ENCODE measurements around the gene CD84. TPM values are rescaled to one million over a fixed set of nuclear protein-coding genes. Genes with fewer than 3 reads are reported as not detected.

The CD84 gene
- total RNA-seq, 1 experiment from 2014 or later = not detected

- DNase-seq = no peak
- H3K4me3 Mint-ChIP-seq (ENCODE audit: low read depth, unreplicated experiment) = no peak overlapping the region
- intact Hi-C loops (cut with micrococcal nuclease; ENCODE audit: unreplicated experiment) = no loop called here
- H3K9me3 Mint-ChIP-seq (ENCODE audit: low read depth, unreplicated experiment) = no peaks in the 10 kb centered on the region
- CTCF ChIA-PET = no interaction called here
- H3K4me1 Mint-ChIP-seq (ENCODE audit: low read depth, unreplicated experiment) = no peaks in the 10 kb centered on the region
- H3K27ac Mint-ChIP-seq (ENCODE audit: unreplicated experiment) = no peak overlapping the region
- no peaks in the 10 kb centered on the region for H3K36me3 Mint-ChIP-seq (ENCODE audit: insufficient read depth, unreplicated experiment)
- peaks cover 60% of the 10 kb centered on the region for H3K27me3 Mint-ChIP-seq (ENCODE audit: unreplicated experiment)
- BruUV-seq (replicated peaks) = no TSS peak
- TF ChIP-seq, protein P1, sequence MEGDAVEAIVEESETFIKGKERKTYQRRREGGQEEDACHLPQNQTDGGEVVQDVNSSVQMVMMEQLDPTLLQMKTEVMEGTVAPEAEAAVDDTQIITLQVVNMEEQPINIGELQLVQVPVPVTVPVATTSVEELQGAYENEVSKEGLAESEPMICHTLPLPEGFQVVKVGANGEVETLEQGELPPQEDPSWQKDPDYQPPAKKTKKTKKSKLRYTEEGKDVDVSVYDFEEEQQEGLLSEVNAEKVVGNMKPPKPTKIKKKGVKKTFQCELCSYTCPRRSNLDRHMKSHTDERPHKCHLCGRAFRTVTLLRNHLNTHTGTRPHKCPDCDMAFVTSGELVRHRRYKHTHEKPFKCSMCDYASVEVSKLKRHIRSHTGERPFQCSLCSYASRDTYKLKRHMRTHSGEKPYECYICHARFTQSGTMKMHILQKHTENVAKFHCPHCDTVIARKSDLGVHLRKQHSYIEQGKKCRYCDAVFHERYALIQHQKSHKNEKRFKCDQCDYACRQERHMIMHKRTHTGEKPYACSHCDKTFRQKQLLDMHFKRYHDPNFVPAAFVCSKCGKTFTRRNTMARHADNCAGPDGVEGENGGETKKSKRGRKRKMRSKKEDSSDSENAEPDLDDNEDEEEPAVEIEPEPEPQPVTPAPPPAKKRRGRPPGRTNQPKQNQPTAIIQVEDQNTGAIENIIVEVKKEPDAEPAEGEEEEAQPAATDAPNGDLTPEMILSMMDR (IDR thresholded peaks at IDR 0.05; ENCODE audit: unreplicated experiment) = no peak
Measured at GRCh38 chr1:160558660-160559380, 20.5 kb downstream of the CD84 start.

- DNase-seq = no peak
- H3K27ac Mint-ChIP-seq (ENCODE audit: unreplicated experiment) = no peak overlapping the region
- CTCF ChIA-PET = interaction anchor here (0.6 kb wide), 1 partner anchor 82 kb away, joined by 3 read pairs; no protein-coding TSS in a partner anchor
- BruUV-seq (replicated peaks) = no TSS peak
- no peaks in the 10 kb centered on the region for H3K4me1 Mint-ChIP-seq (ENCODE audit: low read depth, unreplicated experiment)
- peaks cover 55% of the 10 kb centered on the region for H3K27me3 Mint-ChIP-seq (ENCODE audit: unreplicated experiment)
- intact Hi-C loops (cut with micrococcal nuclease; ENCODE audit: unreplicated experiment) = no loop called here
- H3K9me3 Mint-ChIP-seq (ENCODE audit: low read depth, unreplicated experiment) = no peaks in the 10 kb centered on the region
- no peak overlapping the region for H3K4me3 Mint-ChIP-seq (ENCODE audit: low read depth, unreplicated experiment)
- TF ChIP-seq, protein P1 (IDR thresholded peaks at IDR 0.05; ENCODE audit: unreplicated experiment) = no peak
- H3K36me3 Mint-ChIP-seq (ENCODE audit: insufficient read depth, unreplicated experiment) = no peaks in the 10 kb centered on the region
Measured at GRCh38 chr1:160553778-160554177, 25.5 kb downstream of the CD84 start.

GRCh38 chr1:160552425-160552824 is 26.9 kb downstream of the CD84 start:
- DNase-seq = no peak
- no peak overlapping the region for H3K4me3 Mint-ChIP-seq (ENCODE audit: low read depth, unreplicated experiment)
- TF ChIP-seq, protein P1 (IDR thresholded peaks at IDR 0.05; ENCODE audit: unreplicated experiment) = no peak
- H3K27ac Mint-ChIP-seq (ENCODE audit: unreplicated experiment) = no peak overlapping the region
- H3K4me1 Mint-ChIP-seq (ENCODE audit: low read depth, unreplicated experiment) = no peaks in the 10 kb centered on the region
- H3K9me3 Mint-ChIP-seq (ENCODE audit: low read depth, unreplicated experiment) = no peaks in the 10 kb centered on the region
- no TSS peak for BruUV-seq (replicated peaks)
- CTCF ChIA-PET = interaction anchor here (1.3 kb wide), 1 partner anchor 46 kb away, joined by 3 read pairs; no protein-coding TSS in a partner anchor
- H3K27me3 Mint-ChIP-seq (ENCODE audit: unreplicated experiment) = peaks cover 58% of the 10 kb centered on the region
- H3K36me3 Mint-ChIP-seq (ENCODE audit: insufficient read depth, unreplicated experiment) = no peaks in the 10 kb centered on the region
- intact Hi-C loops (cut with micrococcal nuclease; ENCODE audit: unreplicated experiment) = no loop called here

GRCh38 chr1:160550572-160551034 is 28.7 kb downstream of the CD84 start:
- Mint-ChIP-seq H3K27ac (ENCODE audit: unreplicated experiment) (no peak overlapping the region), H3K9me3 (ENCODE audit: low read depth, unreplicated experiment) (no peaks in the 10 kb centered on the region), H3K4me3 (ENCODE audit: low read depth, unreplicated experiment) (no peak overlapping the region), H3K36me3 (ENCODE audit: insufficient read depth, unreplicated experiment) (peaks cover 4% of the 10 kb centered on the region), H3K4me1 (ENCODE audit: low read depth, unreplicated experiment) (no peaks in the 10 kb centered on the region), H3K27me3 (ENCODE audit: unreplicated experiment) (peaks cover 49% of the 10 kb centered on the region)
- no TSS peak for BruUV-seq (replicated peaks)
- TF ChIP-seq, protein P1 (IDR thresholded peaks at IDR 0.05; ENCODE audit: unreplicated experiment) = no peak
- intact Hi-C loops (cut with micrococcal nuclease; ENCODE audit: unreplicated experiment) = no loop called here
- no peak for DNase-seq
- CTCF ChIA-PET = interaction anchor here (0.8 kb wide), 1 partner anchor 57 kb away, joined by 3 read pairs; no protein-coding TSS in a partner anchor
